ENCODE measurements around the gene LIMS3.
"Not testable (repeated sequence)": the region's sequence is repeated elsewhere in the genome, so short reads cannot be mapped to it uniquely, and the experiment has no call there.

DNA sequence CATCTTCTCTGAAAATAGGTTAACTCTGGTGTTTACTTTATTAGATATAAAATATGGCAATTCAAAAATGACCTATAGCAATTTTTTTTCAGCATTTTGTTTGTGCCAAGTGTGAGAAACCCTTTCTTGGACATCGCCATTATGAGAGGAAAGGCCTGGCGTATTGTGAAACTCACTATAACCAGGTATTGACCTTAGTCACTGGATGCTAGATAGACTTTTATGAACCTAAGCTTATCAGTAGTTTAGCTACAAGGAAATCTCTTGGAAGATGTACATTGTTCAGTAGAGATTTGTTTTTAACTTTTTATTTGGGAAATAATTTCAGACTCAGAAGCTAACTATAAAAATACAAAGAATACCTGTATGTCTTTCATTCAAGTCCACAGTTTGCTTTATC lies 21.7 kb downstream of the LIMS3 start:
- not testable (repeated sequence) for TF ChIP-seq EZH2 (IDR thresholded peaks at IDR 0.05; ENCODE audit: low read depth, low read length, severe bottlenecking); YY1 (IDR thresholded peaks at IDR 0.05; ENCODE audit: low read depth, low read length); EGR1 (IDR thresholded peaks at IDR 0.05; ENCODE audit: borderline replicate concordance, low read depth, low read length); NRF1 (IDR thresholded peaks at IDR 0.05; ENCODE audit: low read depth, low read length); CREB1 (IDR thresholded peaks at IDR 0.05); RNF2 (IDR thresholded peaks at IDR 0.05; ENCODE audit: borderline replicate concordance, low read depth, low read length, missing control alignments, poor library complexity, severe bottlenecking); POLR2AphosphoS5 (IDR thresholded peaks at IDR 0.05; ENCODE audit: low read depth, low read length); FOSL1 (IDR thresholded peaks at IDR 0.05; ENCODE audit: insufficient read depth, low read depth, low read length); BCL11A (IDR thresholded peaks at IDR 0.05; ENCODE audit: low read depth in 2 of 2, low read length in 2 of 2); JUN (IDR thresholded peaks at IDR 0.05; ENCODE audit: low read depth, low read length)
- TF ChIP-seq, protein P1, sequence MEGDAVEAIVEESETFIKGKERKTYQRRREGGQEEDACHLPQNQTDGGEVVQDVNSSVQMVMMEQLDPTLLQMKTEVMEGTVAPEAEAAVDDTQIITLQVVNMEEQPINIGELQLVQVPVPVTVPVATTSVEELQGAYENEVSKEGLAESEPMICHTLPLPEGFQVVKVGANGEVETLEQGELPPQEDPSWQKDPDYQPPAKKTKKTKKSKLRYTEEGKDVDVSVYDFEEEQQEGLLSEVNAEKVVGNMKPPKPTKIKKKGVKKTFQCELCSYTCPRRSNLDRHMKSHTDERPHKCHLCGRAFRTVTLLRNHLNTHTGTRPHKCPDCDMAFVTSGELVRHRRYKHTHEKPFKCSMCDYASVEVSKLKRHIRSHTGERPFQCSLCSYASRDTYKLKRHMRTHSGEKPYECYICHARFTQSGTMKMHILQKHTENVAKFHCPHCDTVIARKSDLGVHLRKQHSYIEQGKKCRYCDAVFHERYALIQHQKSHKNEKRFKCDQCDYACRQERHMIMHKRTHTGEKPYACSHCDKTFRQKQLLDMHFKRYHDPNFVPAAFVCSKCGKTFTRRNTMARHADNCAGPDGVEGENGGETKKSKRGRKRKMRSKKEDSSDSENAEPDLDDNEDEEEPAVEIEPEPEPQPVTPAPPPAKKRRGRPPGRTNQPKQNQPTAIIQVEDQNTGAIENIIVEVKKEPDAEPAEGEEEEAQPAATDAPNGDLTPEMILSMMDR (IDR thresholded peaks at IDR 0.05; ENCODE audit: control extremely low read depth in 1 of 3, insufficient read depth in 1 of 3, low read depth in 1 of 3, low read length in 3 of 3): not testable (repeated sequence)
- TF ChIP-seq, protein P2, sequence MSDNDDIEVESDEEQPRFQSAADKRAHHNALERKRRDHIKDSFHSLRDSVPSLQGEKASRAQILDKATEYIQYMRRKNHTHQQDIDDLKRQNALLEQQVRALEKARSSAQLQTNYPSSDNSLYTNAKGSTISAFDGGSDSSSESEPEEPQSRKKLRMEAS (IDR thresholded peaks at IDR 0.05): not testable (repeated sequence)

Measured in H1 (cell line).